BLaER1 treated with 17β-estradiol and CSF1 and Interleukin-3, amounts not matched to agents 10 nM and 100 nM (cell line): Measurements from ENCODE around the gene GNAL.
A peak's percentile ranks its signal among the peaks of the same experiment; 100 is the strongest.

ENCODE experiments used
- H3K27ac ChIP-seq, 11 experiments: shearing (Covaris generic); formaldehyde crosslinking; 2 replicates each; pipeline ENCODE4 v1.8.1; 2022
- H3K27me3 ChIP-seq, 11 experiments: shearing (Covaris generic); formaldehyde crosslinking; 2 replicates each; pipeline ENCODE4 v1.8.1; 2022
- H3K36me3 ChIP-seq, 11 experiments: shearing (Covaris generic); formaldehyde crosslinking; 2 replicates each; pipeline ENCODE4 v1.8.1; 2022
- H3K4me1 ChIP-seq, 10 experiments: shearing (Covaris generic); formaldehyde crosslinking; 2 replicates each; pipeline ENCODE4 v1.8.1; 2022
- H3K4me2 ChIP-seq, 11 experiments: shearing (Covaris generic); formaldehyde crosslinking; 2 replicates each; pipeline ENCODE4 v1.8.1; 2022
- H3K4me3 ChIP-seq, 10 experiments: shearing (Covaris generic); formaldehyde crosslinking; 2 replicates each; pipeline ENCODE4 v1.8.1; 2022
- H3K9ac ChIP-seq, 11 experiments: shearing (Covaris generic); formaldehyde crosslinking; 2 replicates each; pipeline ENCODE4 v1.8.1; 2022
- H3K9me3 ChIP-seq, 11 experiments: shearing (Covaris generic); formaldehyde crosslinking; replicated peaks in 1 of 11; 2 replicates each; pipeline ENCODE4 v1.8.1; 2022
- H4K20me1 ChIP-seq, 11 experiments: shearing (Covaris generic); formaldehyde crosslinking; 2 replicates each; pipeline ENCODE4 v1.8.1; 2022
- Cebpa-rat ChIP-seq, 11 experiments: shearing (Covaris generic); IDR thresholded peaks; 2 replicates each; pipeline ENCODE4 v1.8.1; 2022

The GNAL gene

DNA sequence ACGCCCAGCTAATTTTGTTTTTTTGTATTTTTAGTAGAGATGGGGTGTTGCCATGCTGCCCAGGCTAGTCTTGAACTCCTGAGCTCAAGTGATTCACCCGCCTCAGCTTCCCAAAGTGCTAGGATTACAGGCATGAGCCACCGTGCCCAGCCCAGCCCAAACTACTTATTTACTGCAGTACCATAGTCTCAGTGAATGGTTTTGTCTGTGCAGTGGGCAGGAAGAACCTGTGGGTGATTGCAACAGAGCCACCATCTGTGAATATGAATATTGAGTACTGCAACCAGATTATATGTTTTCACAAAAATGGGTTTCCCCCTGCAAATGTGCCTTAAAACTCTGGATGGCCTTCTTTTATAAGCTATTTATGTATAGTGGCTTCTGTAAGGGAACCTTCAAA lies 210.0 kb downstream of the GNAL start:
- Histone ChIP-seq H3K9ac (no peak overlapping the region), H3K9me3 (no peaks in the 10 kb centered on the region), H3K4me3 (no peak overlapping the region), H3K4me2 (peak overlapping the region in 5 of 11 experiments; percentile 15 to 49 (median 25); a peak in 6 of 22 replicates), H3K36me3 (peaks cover 15 to 94% (median 52%) of the 10 kb centered on the region in 11 experiments), H3K4me1 (peaks cover 5 to 62% (median 19%) of the 10 kb centered on the region in 10 experiments), H4K20me1 (no peaks in the 10 kb centered on the region), H3K27me3 (no peaks in the 10 kb centered on the region), H3K27ac (peak overlapping the region in 5 of 11 experiments; percentile 17 to 43 (median 26); a peak in 3 of 22 replicates)
- TF ChIP-seq Cebpa-rat (IDR thresholded peaks at IDR 0.05), result no peak

GRCh38 chr18:11901826-11902438 lies 212.9 kb downstream of the GNAL start:
- no peaks in the 10 kb centered on the region for H3K9me3 ChIP-seq
- H3K4me1 ChIP-seq, result peaks cover 1 to 56% (median 6%) of the 10 kb centered on the region in 10 experiments; a peak in 17 of 20 replicates
- H4K20me1 ChIP-seq, result no peaks in the 10 kb centered on the region
- peaks cover 14 to 89% (median 46%) of the 10 kb centered on the region in 11 experiments; a peak in 21 of 22 replicates for H3K36me3 ChIP-seq
- H3K27me3 ChIP-seq, result no peaks in the 10 kb centered on the region
- no peak overlapping the region for H3K9ac ChIP-seq
- no peak overlapping the region for H3K27ac ChIP-seq
- H3K4me3 ChIP-seq, result no peak overlapping the region
- H3K4me2 ChIP-seq, result no peak overlapping the region
- TF ChIP-seq Cebpa-rat (IDR thresholded peaks at IDR 0.05), result no peak

- H3K4me3 ChIP-seq, result no peak overlapping the region
- peaks cover 14 to 82% (median 42%) of the 10 kb centered on the region in 11 experiments; a peak in 21 of 22 replicates for H3K36me3 ChIP-seq
- H3K27ac ChIP-seq, result no peak overlapping the region
- H3K4me1 ChIP-seq, result peaks cover 9 to 64% (median 14%) of the 10 kb centered on the region in 10 experiments
- H3K9ac ChIP-seq, result no peak overlapping the region
- no peaks in the 10 kb centered on the region for H3K27me3 ChIP-seq
- no peak for TF ChIP-seq Cebpa-rat (IDR thresholded peaks at IDR 0.05)
- H3K9me3 ChIP-seq, result no peaks in the 10 kb centered on the region
- no peaks in the 10 kb centered on the region for H4K20me1 ChIP-seq
- peak overlapping the region in 3 of 11 experiments; percentile 22 to 53 (median 26); a peak in 4 of 22 replicates for H3K4me2 ChIP-seq
These were observed 213.6 kb downstream of the GNAL start for GRCh38 chr18:11902522-11903292.

- no peaks in the 10 kb centered on the region for H3K27me3 ChIP-seq
- peak overlapping the region in 2 of 11 experiments; percentile 29 to 92; a peak in 2 of 22 replicates for H3K4me2 ChIP-seq
- no peaks in the 10 kb centered on the region for H4K20me1 ChIP-seq
- H3K9ac ChIP-seq, result no peak overlapping the region
- no peaks in the 10 kb centered on the region for H3K9me3 ChIP-seq
- H3K4me1 ChIP-seq, result peaks cover 11 to 61% (median 24%) of the 10 kb centered on the region in 10 experiments
- H3K4me3 ChIP-seq, result no peak overlapping the region
- H3K36me3 ChIP-seq, result peaks cover 12 to 53% (median 32%) of the 10 kb centered on the region in 11 experiments; a peak in 18 of 22 replicates
- H3K27ac ChIP-seq, result no peak overlapping the region; a peak in 1 of 22 replicates
- no peak for TF ChIP-seq Cebpa-rat (IDR thresholded peaks at IDR 0.05)
These were observed 216.5 kb downstream of the GNAL start for GRCh38 chr18:11905613-11906012.

GRCh38 chr18:11906176-11906575 lies 217.1 kb downstream of the GNAL start:
- Histone ChIP-seq H3K27me3 (no peaks in the 10 kb centered on the region), H4K20me1 (no peaks in the 10 kb centered on the region), H3K27ac (no peak overlapping the region; a peak in 1 of 22 replicates), H3K9ac (no peak overlapping the region), H3K4me2 (peak overlapping the region in 3 of 11 experiments; percentile 92 to 93 (median 92); a peak in 4 of 22 replicates), H3K36me3 (peaks cover 12 to 47% (median 29%) of the 10 kb centered on the region in 11 experiments; a peak in 18 of 22 replicates), H3K4me1 (peaks cover 11 to 65% (median 24%) of the 10 kb centered on the region in 10 experiments), H3K9me3 (no peaks in the 10 kb centered on the region), H3K4me3 (no peak overlapping the region)
- TF ChIP-seq Cebpa-rat (IDR thresholded peaks at IDR 0.05), result no peak

DNA sequence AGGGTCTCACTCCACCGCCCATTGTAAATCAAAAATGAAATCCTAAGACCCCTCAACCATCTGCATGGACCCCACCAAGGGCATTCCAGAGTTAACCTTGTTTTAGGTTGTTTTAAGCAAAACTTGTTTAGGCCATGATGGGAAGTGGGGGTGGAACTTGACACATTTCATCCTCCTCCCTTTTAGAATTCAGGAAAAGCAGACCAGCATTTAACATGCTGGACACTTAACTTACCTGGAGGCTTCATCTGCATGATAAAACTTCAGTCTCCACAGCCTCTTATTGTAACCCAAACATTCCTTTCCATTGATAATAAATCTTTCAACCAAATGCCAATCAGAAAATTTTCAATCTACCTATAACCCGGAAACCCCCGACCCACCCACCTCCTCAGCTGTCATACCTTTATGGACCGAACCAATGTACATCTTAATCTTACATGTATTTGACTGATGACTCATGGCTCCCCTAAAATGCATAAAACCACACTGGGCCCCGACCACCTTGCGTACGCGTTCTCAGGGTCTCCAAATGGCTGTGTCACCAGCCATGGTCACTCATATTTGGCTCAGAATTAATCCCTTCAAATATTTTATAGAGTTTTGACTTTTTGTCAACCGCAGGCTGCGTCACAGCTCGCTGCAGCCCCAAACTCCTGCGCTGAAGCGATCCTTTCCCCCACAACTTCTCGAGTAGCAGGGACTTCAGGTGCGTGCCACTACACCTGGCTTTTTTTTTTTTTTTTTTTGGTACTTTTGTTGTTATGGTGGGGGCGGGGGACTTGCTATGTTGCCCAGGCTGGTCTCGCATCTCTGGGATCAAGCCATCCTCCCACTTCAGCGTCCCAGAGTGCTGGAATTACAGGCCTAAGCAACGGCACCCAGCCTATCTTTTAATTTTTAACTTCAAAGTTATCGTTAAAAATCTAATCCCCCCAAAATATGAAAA lies 218.1 kb downstream of the GNAL start:
- TF ChIP-seq Cebpa-rat (IDR thresholded peaks at IDR 0.05), result no peak
- Histone ChIP-seq H3K4me1 (peaks cover 11 to 65% (median 24%) of the 10 kb centered on the region in 10 experiments), H3K4me3 (peak overlapping the region; percentile 68 to 84 (median 73)), H3K36me3 (peaks cover 9 to 37% (median 19%) of the 10 kb centered on the region in 11 experiments; a peak in 18 of 22 replicates), H3K9ac (peak overlapping the region; percentile 91 to 100 (median 97)), H3K27ac (peak overlapping the region; percentile 92 to 100 (median 98); a peak in 20 of 22 replicates), H3K9me3 (no peaks in the 10 kb centered on the region), H3K27me3 (no peaks in the 10 kb centered on the region), H4K20me1 (no peaks in the 10 kb centered on the region), H3K4me2 (peak overlapping the region; percentile 84 to 98 (median 93))

DNA sequence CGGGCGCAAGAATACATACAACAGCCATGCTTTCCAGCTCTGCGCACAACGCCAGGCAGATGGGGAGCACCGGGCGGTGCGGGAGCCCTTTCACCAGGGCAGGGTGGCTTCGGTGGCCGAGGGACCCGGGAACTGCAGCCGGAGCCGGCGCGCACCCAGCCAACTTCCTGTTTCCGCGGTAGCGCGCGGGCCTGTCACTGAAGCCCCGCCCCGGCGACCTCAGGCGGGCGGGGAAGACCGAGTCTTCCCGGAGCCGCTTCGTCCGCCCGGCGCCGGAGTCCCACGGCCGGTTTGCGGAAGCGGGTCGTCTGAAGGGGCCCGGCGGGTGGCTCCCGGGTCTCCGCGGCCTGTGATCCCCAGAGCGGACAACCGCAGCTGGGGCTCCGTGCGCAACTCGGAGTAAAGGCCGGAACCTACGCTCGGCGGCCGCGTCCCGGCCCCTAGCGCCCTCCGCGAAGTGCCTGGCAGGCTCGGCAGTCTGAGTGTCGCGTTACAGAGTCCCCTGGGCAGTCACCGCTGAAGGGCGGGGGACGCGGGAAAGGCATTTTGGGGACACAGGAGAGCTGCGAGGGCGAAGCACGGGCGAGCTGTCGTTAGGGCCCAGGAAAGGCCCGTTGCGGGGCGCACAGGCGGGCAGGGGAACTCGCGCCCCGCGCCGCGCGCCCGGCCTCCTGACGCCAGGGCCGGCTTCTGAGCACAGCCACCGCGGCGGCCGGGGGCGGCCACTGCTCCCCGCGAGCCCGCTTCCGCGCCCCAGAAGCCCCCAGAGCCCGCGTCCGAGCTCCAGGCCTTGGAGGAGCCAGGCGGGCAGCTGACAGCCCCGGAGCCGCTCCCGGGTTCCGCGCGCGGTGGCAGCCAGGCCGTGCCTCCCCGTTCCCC lies 219.4 kb downstream of the GNAL start, which contains the start of gene MPPE1:
TSS of gene MPPE1 (minus strand) at position 136 of the 879 bp plus-strand sequence. CDS start 11,053 bp downstream, outside the sequence.
- Histone ChIP-seq H3K4me3 (peak within 1 kb of the TSS; percentile 68 to 84 (median 73)), H3K4me2 (peak within 1 kb of the TSS; percentile 84 to 98 (median 93)), H3K9ac (peak within 1 kb of the TSS; percentile 91 to 100 (median 97)), H3K9me3 (no peaks in the 10 kb centered on the region), H3K4me1 (peaks cover 11 to 60% (median 23%) of the 10 kb centered on the region in 10 experiments), H3K27me3 (no peaks in the 10 kb centered on the region), H3K36me3 (peaks cover 5 to 25% (median 12%) of the 10 kb centered on the region in 11 experiments; a peak in 16 of 22 replicates), H4K20me1 (no peaks in the 10 kb centered on the region), H3K27ac (peak within 1 kb of the TSS; percentile 92 to 100 (median 98))
- TF ChIP-seq Cebpa-rat (IDR thresholded peaks at IDR 0.05), result no peak
